H9 (cell line): ENCODE results near the gene KLF6. TPM values are rescaled to one million over a fixed set of nuclear protein-coding genes. Genes with fewer than 3 reads are reported as not detected.

ENCODE experiments used
- DNase-seq: peaks from one replicate; pipeline ENCODE4 v3.0.0-alpha.2; 2017
- H2AFZ ChIP-seq: one replicate; pipeline ENCODE4 v1.6.1; 2013; ENCODE audit warnings: mild to moderate bottlenecking, low read length, control low read depth, moderate library complexity
- H2AK5ac ChIP-seq: 2 replicates; pipeline ENCODE4 v1.6.1; 2013; ENCODE audit warnings: low read length, control low read depth, mixed read lengths; ENCODE audit not compliant: insufficient read length
- H2BK120ac ChIP-seq: one replicate; pipeline ENCODE4 v1.6.1; 2013; ENCODE audit warnings: low read depth, mild to moderate bottlenecking, low read length, control low read depth, inconsistent platforms; ENCODE audit not compliant: poor library complexity, severe bottlenecking
- H2BK12ac ChIP-seq: 2 replicates; pipeline ENCODE4 v1.6.1; 2013; ENCODE audit warnings: low read length, control low read depth, mixed read lengths, low read depth; ENCODE audit not compliant: insufficient read length
- H2BK15ac ChIP-seq: 2 replicates; pipeline ENCODE4 v1.6.1; 2013; ENCODE audit warnings: low read depth, low read length, control low read depth
- H2BK20ac ChIP-seq: one replicate; pipeline ENCODE4 v1.6.1; 2013; ENCODE audit warnings: low read depth, mild to moderate bottlenecking, low read length, control low read depth, inconsistent platforms; ENCODE audit not compliant: poor library complexity, severe bottlenecking
- H2BK5ac ChIP-seq: 2 replicates; pipeline ENCODE4 v1.6.1; 2013; ENCODE audit warnings: low read length, control low read depth, mixed read lengths; ENCODE audit not compliant: insufficient read length
- H3K14ac ChIP-seq: 2 replicates; pipeline ENCODE4 v1.6.1; 2013; ENCODE audit warnings: low read length, control low read depth; ENCODE audit not compliant: insufficient read depth
- H3K18ac ChIP-seq: 2 replicates; pipeline ENCODE4 v1.6.1; 2013; ENCODE audit warnings: low read depth, mild to moderate bottlenecking, mixed read lengths, low read length, control low read depth; ENCODE audit not compliant: insufficient read length
- H3K23ac ChIP-seq: 2 replicates; pipeline ENCODE4 v1.6.1; 2013; ENCODE audit warnings: low read length, control low read depth, mixed read lengths, low read depth; ENCODE audit not compliant: insufficient read length
- H3K23me2 ChIP-seq: 2 replicates; pipeline ENCODE4 v1.6.1; 2013; ENCODE audit warnings: low read depth, mild to moderate bottlenecking, mixed read lengths, low read length, control low read depth; ENCODE audit not compliant: insufficient read length, poor library complexity, severe bottlenecking
- H3K27ac ChIP-seq: 2 replicates; pipeline ENCODE4 v1.5.1; 2013; ENCODE audit warnings: low read length, control low read depth, mixed read lengths, low read depth; ENCODE audit not compliant: insufficient read length
- H3K27me3 ChIP-seq: 2 replicates; pipeline ENCODE4 v1.6.1; 2013; ENCODE audit warnings: low read length, control low read depth, inconsistent platforms; ENCODE audit not compliant: insufficient read depth
- H3K4ac ChIP-seq: 2 replicates; pipeline ENCODE4 v1.6.1; 2013; ENCODE audit warnings: low read depth, mild to moderate bottlenecking, control low read depth, inconsistent platforms, low read length, moderate library complexity
- H3K4me1 ChIP-seq: 2 replicates; pipeline ENCODE4 v1.6.1; 2013; ENCODE audit warnings: low read length, control low read depth, inconsistent platforms; ENCODE audit not compliant: insufficient read depth
- H3K4me2 ChIP-seq: 2 replicates; pipeline ENCODE4 v1.6.1; 2013; ENCODE audit warnings: low read length, control low read depth, mixed read lengths; ENCODE audit not compliant: insufficient read length, insufficient read depth
- H3K56ac ChIP-seq: 2 replicates; pipeline ENCODE4 v1.6.1; 2013; ENCODE audit warnings: low read depth, mild to moderate bottlenecking, mixed read lengths, low read length, control low read depth; ENCODE audit not compliant: insufficient read length
- H3K79me1 ChIP-seq: 2 replicates; pipeline ENCODE4 v1.6.1; 2013; ENCODE audit warnings: low read depth, mild to moderate bottlenecking, moderate library complexity, low read length, control low read depth, inconsistent platforms; ENCODE audit not compliant: insufficient read depth, poor library complexity, severe bottlenecking
- H3K79me2 ChIP-seq: 2 replicates; pipeline ENCODE4 v1.6.1; 2013; ENCODE audit warnings: low read length, control low read depth, inconsistent platforms; ENCODE audit not compliant: insufficient read depth
- H3K9ac ChIP-seq: 2 replicates; pipeline ENCODE4 v1.6.1; 2013; ENCODE audit warnings: low read length, control low read depth, mixed read lengths; ENCODE audit not compliant: insufficient read length; ENCODE audit errors: extremely low read depth
- H3K9me3 ChIP-seq: one replicate; pipeline ENCODE4 v1.6.1; 2013; ENCODE audit warnings: low read depth, low read length, inconsistent platforms; ENCODE audit not compliant: control insufficient read depth
- H3T11ph ChIP-seq: one replicate; pipeline ENCODE4 v1.6.1; 2013; ENCODE audit warnings: mild to moderate bottlenecking, low read length, control low read depth, inconsistent platforms
- H4K20me1 ChIP-seq: one replicate; pipeline ENCODE4 v1.6.1; 2013; ENCODE audit not compliant: control insufficient read depth, insufficient read length, insufficient read depth
- H4K5ac ChIP-seq: 2 replicates; pipeline ENCODE4 v1.6.1; 2013; ENCODE audit warnings: low read depth, mild to moderate bottlenecking, mixed read lengths, low read length, control low read depth; ENCODE audit not compliant: insufficient read length
- H4K8ac ChIP-seq: replicated peaks from 2 replicates; pipeline ENCODE4 v1.6.1; 2013; ENCODE audit warnings: low read length, control low read depth, mixed read lengths, low read depth; ENCODE audit not compliant: insufficient read length
- H4K91ac ChIP-seq: 2 replicates; pipeline ENCODE4 v1.6.1; 2013; ENCODE audit warnings: low read depth, mild to moderate bottlenecking, moderate library complexity, mixed read lengths, low read length, control low read depth; ENCODE audit not compliant: insufficient read length
- H3K27ac Mint-ChIP-seq, 3 experiments: 2 replicates in 2 of 3; 3 replicates in 1 of 3; pipeline ENCODE4 v1.8.0; 2020 to 2021; ENCODE audit warnings: mixed read lengths in 3 of 3, mild to moderate bottlenecking in 1 of 3, moderate library complexity in 1 of 3
- H3K27me3 Mint-ChIP-seq: 2 replicates; pipeline ENCODE4 v1.8.0; 2021; ENCODE audit warnings: low read depth, mild to moderate bottlenecking, moderate library complexity, mixed read lengths
- H3K36me3 Mint-ChIP-seq, 3 experiments: 2 replicates in 2 of 3; 3 replicates in 1 of 3; pipeline ENCODE4 v1.8.0; 2020 to 2021; ENCODE audit warnings: low read depth in 3 of 3, mixed read lengths in 3 of 3; ENCODE audit not compliant: insufficient read depth in 1 of 3
- H3K4me1 Mint-ChIP-seq, 2 experiments: 2 replicates each; pipeline ENCODE4 v1.8.0; 2020; ENCODE audit warnings: mixed read lengths in 2 of 2
- H3K4me3 Mint-ChIP-seq, 2 experiments: 2 replicates in 1 of 2; 3 replicates in 1 of 2; pipeline ENCODE4 v1.8.0; 2020 to 2021; ENCODE audit warnings: mild to moderate bottlenecking in 2 of 2, mixed read lengths in 2 of 2, moderate library complexity in 1 of 2
- H3K9me3 Mint-ChIP-seq, 2 experiments: 2 replicates in 1 of 2; 3 replicates in 1 of 2; pipeline ENCODE4 v1.8.0; 2020; ENCODE audit warnings: mild to moderate bottlenecking in 2 of 2, mixed read lengths in 2 of 2, moderate library complexity in 1 of 2
- CTCF ChIP-seq: fragments of 200-600 bp; sonication (generic); conservative IDR thresholded peaks from 3 replicates; pipeline ENCODE4 v1.8.0; 2021; ENCODE audit warnings: antibody characterized with exemption, mild to moderate bottlenecking
- WGBS: extraction: QIAGEN DNeasy Blood & Tissue Kit; methylation state at CpG from one replicate; pipeline ENCODE4 v1.1.7; 2013; ENCODE audit warnings: missing lambda C conversion rate, low lambda C conversion rate, mixed read lengths; ENCODE audit not compliant: insufficient read length; ENCODE audit errors: extremely low coverage; 5-methylcytosine and 5-hydroxymethylcytosine counted together
- total RNA-seq: library from RNA; stranded (reverse); gene quantifications from 2 replicates; pipeline ENCODE4 v1.2.1, GENCODE V29; 2021

KLF6 gene
- total RNA-seq, 1 experiment from 2014 or later: 19.3 TPM

GRCh38 chr10:3811291-3811870, 26.4 kb upstream of the KLF6 start:
- Histone ChIP-seq H3K4ac (no peak overlapping the region), H3K4me2 (no peak overlapping the region), H3K23me2 (no peaks in the 10 kb centered on the region), H3K9me3 (no peaks in the 10 kb centered on the region), H3K18ac (no peak overlapping the region), H2AFZ (no peak overlapping the region), H3K4me1 (no peaks in the 10 kb centered on the region), H2BK120ac (no peak overlapping the region), H3K27ac (no peak overlapping the region), H2BK5ac (no peak overlapping the region), H2AK5ac (no peak overlapping the region), H3T11ph (no peak overlapping the region), H4K91ac (no peak overlapping the region), H4K5ac (no peak overlapping the region), H3K23ac (no peak overlapping the region), H4K8ac (no peak overlapping the region), H2BK15ac (no peak overlapping the region), H3K9ac (no peak overlapping the region), H3K79me1 (no peaks in the 10 kb centered on the region), H2BK20ac (no peak overlapping the region), H4K20me1 (no peaks in the 10 kb centered on the region), H3K27me3 (no peaks in the 10 kb centered on the region), H2BK12ac (no peak overlapping the region), H3K14ac (no peak overlapping the region), H3K56ac (no peak overlapping the region), H3K79me2 (no peaks in the 10 kb centered on the region)
- Mint-ChIP-seq H3K27ac (no peak overlapping the region), H3K27me3 (no peaks in the 10 kb centered on the region; the same call in 1 of the 2 replicates), H3K4me3 (no peak overlapping the region), H3K4me1 (peaks cover 11 to 13% of the 10 kb centered on the region in 2 experiments; a peak in 3 of 4 replicates), H3K36me3 (no peaks in the 10 kb centered on the region), H3K9me3 (no peaks in the 10 kb centered on the region)
- TF ChIP-seq CTCF: no peak
- DNase-seq: no peak
- WGBS: no CpG with 5 or more reads among the region's 7 CpGs
